PC-3 (cell line): Measurements from ENCODE around the gene AGBL5. TPM values are rescaled to one million over a fixed set of nuclear protein-coding genes. Genes with fewer than 3 reads are reported as not detected.
"Not testable (repeated sequence)": the region's sequence is repeated elsewhere in the genome, so short reads cannot be mapped to it uniquely, and the experiment has no call there.

Experiments
- ATAC-seq: fragments of 200-7000 bp; cut with Tn5 transposase; 2 replicates; pipeline ENCODE4 v1.9.1; 2020; ENCODE audit warnings: mild to moderate bottlenecking, moderate library complexity
- BruUV-seq: library from RNA; stranded (reverse); fragments of 400-500 nt; replicated peaks from 2 replicates; lab custom pipeline; 2021; lab: Mats Ljungman, UMichigan
- CTCF ChIA-PET: fragments of 300-600 bp; sonication (Branson Sonifier 250); formaldehyde crosslinking; loops from one replicate; lab custom pipeline; 2022; ENCODE audit warnings: antibody characterized with exemption; lab: Charles Lee
- POLR2A ChIA-PET: fragments of 300-600 bp; sonication (Branson Sonifier 250); formaldehyde crosslinking; loops from one replicate; lab custom pipeline; 2022; ENCODE audit warnings: antibody characterized with exemption; ENCODE audit not compliant: unreplicated experiment; lab: Charles Lee
- DNase-seq: peaks from one replicate; pipeline ENCODE4 v3.0.0-alpha.2; 2015
- H2AFZ ChIP-seq: fragments of 300-600 bp; sonication (generic); 2 replicates; pipeline ENCODE4 v1.6.0; 2016; ENCODE audit warnings: antibody characterized with exemption, low read length
- H3F3A ChIP-seq: fragments of 300-600 bp; sonication (generic); one replicate; pipeline ENCODE4 v1.6.0; 2017; ENCODE audit warnings: antibody characterized with exemption, low read length, control low read depth, mild to moderate bottlenecking; ENCODE audit not compliant: unreplicated experiment
- H3K27ac ChIP-seq: fragments of 300-600 bp; sonication (generic); 2 replicates; pipeline ENCODE4 v1.5.1; 2016; ENCODE audit warnings: mild to moderate bottlenecking, low read length
- H3K27me3 ChIP-seq: fragments of 300-600 bp; sonication (generic); 2 replicates; pipeline ENCODE4 v1.6.1; 2016; ENCODE audit warnings: low read length, mixed read lengths
- H3K36me3 ChIP-seq: fragments of 300-600 bp; sonication (generic); 2 replicates; pipeline ENCODE4 v1.6.1; 2016; ENCODE audit warnings: low read depth, mixed run types, low read length, mixed read lengths
- H3K4me1 ChIP-seq: fragments of 300-600 bp; sonication (generic); 2 replicates; pipeline ENCODE4 v1.5.1; 2016; ENCODE audit warnings: low read length; ENCODE audit not compliant: insufficient read depth
- H3K4me2 ChIP-seq: fragments of 300-600 bp; sonication (generic); 2 replicates; pipeline ENCODE4 v1.6.0; 2016; ENCODE audit warnings: low read length
- H3K4me3 ChIP-seq: fragments of 300-600 bp; sonication (generic); 2 replicates; pipeline ENCODE4 v1.5.1; 2016; ENCODE audit warnings: mild to moderate bottlenecking, low read length, mixed read lengths
- H3K79me2 ChIP-seq: fragments of 300-600 bp; sonication (generic); 2 replicates; pipeline ENCODE4 v1.6.1; 2017; ENCODE audit warnings: low read length, mixed read lengths
- H3K9ac ChIP-seq: fragments of 300-600 bp; sonication (generic); 2 replicates; pipeline ENCODE4 v1.6.0; 2016; ENCODE audit warnings: mild to moderate bottlenecking, low read length
- H3K9me2 ChIP-seq: fragments of 300-600 bp; sonication (generic); replicated peaks from 2 replicates; pipeline ENCODE4 v1.6.1; 2016; ENCODE audit warnings: mixed run types, low read length, mixed read lengths
- H3K9me3 ChIP-seq: fragments of 300-600 bp; sonication (generic); 2 replicates; pipeline ENCODE4 v1.6.1; 2016; ENCODE audit warnings: low read length, mixed read lengths
- H4K20me1 ChIP-seq: fragments of 300-600 bp; sonication (generic); 2 replicates; pipeline ENCODE4 v1.6.1; 2016; ENCODE audit warnings: low read length, mixed read lengths
- CTCF ChIP-seq: fragments of 300-600 bp; sonication (generic); conservative IDR thresholded peaks from 2 replicates; pipeline ENCODE4 v1.5.1; 2017; ENCODE audit warnings: antibody characterized with exemption, low read depth, mild to moderate bottlenecking, low read length
- EZH2 ChIP-seq: fragments of 300-600 bp; sonication (generic); IDR thresholded peaks from one replicate; pipeline ENCODE4 v1.6.1; 2017; ENCODE audit warnings: antibody characterized with exemption, mild to moderate bottlenecking, low read length; ENCODE audit not compliant: unreplicated experiment
- EZH2phosphoT487 ChIP-seq: fragments of 300-600 bp; sonication (generic); IDR thresholded peaks from 2 replicates; pipeline ENCODE4 v1.6.1; 2018; ENCODE audit warnings: mild to moderate bottlenecking, antibody characterized with exemption, low read length, borderline replicate concordance
- intact Hi-C: fragments of 100-400 bp; cut with micrococcal nuclease; formaldehyde crosslinking; loops from 2 replicates; pipeline ENCODE4 v1.9.0; 2023
- total RNA-seq: library from RNA; depleted of rRNA; stranded (reverse); fragments of >200 nt; gene quantifications from 2 replicates; pipeline ENCODE4 v1.2.3, GENCODE V29; 2014

The AGBL5 gene
- total RNA-seq, 1 experiment from 2014 or later: 14.1 TPM

- Histone ChIP-seq H3K27ac (no peak overlapping the region), H3K79me2 (no peaks in the 10 kb centered on the region), H3K9ac (no peak overlapping the region), H3K4me1 (no peaks in the 10 kb centered on the region), H2AFZ (no peak overlapping the region), H3K4me2 (no peak overlapping the region), H3K9me3 (no peaks in the 10 kb centered on the region), H4K20me1 (no peaks in the 10 kb centered on the region), H3K36me3 (no peaks in the 10 kb centered on the region), H3F3A (no peaks in the 10 kb centered on the region), H3K4me3 (no peak overlapping the region), H3K9me2 (no peaks in the 10 kb centered on the region), H3K27me3 (no peaks in the 10 kb centered on the region)
- intact Hi-C loops: no loop called here
- TF ChIP-seq EZH2phosphoT487: no peak
- TF ChIP-seq CTCF: no peak
- TF ChIP-seq EZH2: no peak
- ATAC-seq (no peak), DNase-seq (no peak)
- ChIA-PET POLR2A (no interaction called here), CTCF (interaction anchor here (0.5 kb wide), 1 partner anchor 595 kb away, joined by 4 read pairs; no protein-coding TSS in a partner anchor)
- BruUV-seq: no TSS peak
These were observed 56.8 kb downstream of the AGBL5 start for GRCh38 chr2:27108221-27108620.

- ATAC-seq (no peak), DNase-seq (no peak)
- Histone ChIP-seq H3K4me3 (no peak overlapping the region), H3K4me2 (no peak overlapping the region), H4K20me1 (no peaks in the 10 kb centered on the region), H3K27me3 (no peaks in the 10 kb centered on the region), H3K4me1 (no peaks in the 10 kb centered on the region), H3K9me2 (no peaks in the 10 kb centered on the region), H3K9ac (no peak overlapping the region), H3K79me2 (no peaks in the 10 kb centered on the region), H3K27ac (no peak overlapping the region), H3K9me3 (no peaks in the 10 kb centered on the region), H3K36me3 (no peaks in the 10 kb centered on the region), H3F3A (no peaks in the 10 kb centered on the region), H2AFZ (no peak overlapping the region)
- TF ChIP-seq EZH2: no peak
- intact Hi-C loops: no loop called here
- ChIA-PET CTCF (no interaction called here), POLR2A (no interaction called here)
- BruUV-seq: no TSS peak
These were observed 57.6 kb downstream of the AGBL5 start for GRCh38 chr2:27109083-27109482.

- ATAC-seq, H3F3A ChIP-seq, H2AFZ ChIP-seq, H3K9me2 ChIP-seq, H3K4me3 ChIP-seq, H3K27ac ChIP-seq, CTCF ChIA-PET, H3K9me3 ChIP-seq, DNase-seq, H3K79me2 ChIP-seq, intact Hi-C loops, H3K4me2 ChIP-seq, H3K27me3 ChIP-seq, H4K20me1 ChIP-seq, BruUV-seq, H3K9ac ChIP-seq, POLR2A ChIA-PET, H3K4me1 ChIP-seq, H3K36me3 ChIP-seq: not testable (repeated sequence)
These were observed 59.3 kb downstream of the AGBL5 start for GRCh38 chr2:27110603-27111352.

- H3K4me1 ChIP-seq, intact Hi-C loops, H2AFZ ChIP-seq, H3K4me3 ChIP-seq, H3K79me2 ChIP-seq, CTCF ChIA-PET, H3K4me2 ChIP-seq, H3K27ac ChIP-seq, H3K9ac ChIP-seq, H3K9me3 ChIP-seq, ATAC-seq, H4K20me1 ChIP-seq, POLR2A ChIA-PET, H3F3A ChIP-seq, H3K36me3 ChIP-seq, BruUV-seq, DNase-seq, H3K9me2 ChIP-seq, H3K27me3 ChIP-seq: not testable (repeated sequence)
These were observed 60.1 kb downstream of the AGBL5 start for GRCh38 chr2:27111392-27112078.
